IMR-90 (cell line): ENCODE measurements around the gene ALKBH6. TPM values are rescaled to one million over a fixed set of nuclear protein-coding genes. Genes with fewer than 3 reads are reported as not detected.

Source experiments
- ATAC-seq: fragments of 200-7000 bp; cut with Tn5 transposase; 2 replicates; pipeline ENCODE4 v1.9.1; 2020; ENCODE audit warnings: low read depth, mild to moderate bottlenecking, moderate library complexity
- BruUV-seq: library from RNA; stranded (reverse); fragments of 400-500 nt; replicated peaks from 2 replicates; lab custom pipeline; 2021; lab: Mats Ljungman, UMichigan
- CTCF ChIA-PET: fragments of 300-600 bp; formaldehyde crosslinking; extraction: SDS; loops from one replicate; lab custom pipeline; 2021; ENCODE audit warnings: antibody characterized with exemption; lab: Yijun Ruan, JAX
- POLR2A ChIA-PET: fragments of 300-600 bp; sonication (Branson Sonifier 250); formaldehyde crosslinking; loops from one replicate; lab custom pipeline; 2022; ENCODE audit warnings: antibody characterized with exemption; ENCODE audit not compliant: unreplicated experiment; lab: Charles Lee
- DNase-seq: peaks from one replicate; pipeline ENCODE4 v3.0.0; 2013
- H2AFZ ChIP-seq: replicated peaks from 2 replicates; pipeline ENCODE3; 2013; ENCODE audit warnings: low read length, mild to moderate bottlenecking; ENCODE audit not compliant: poor library complexity
- H2AK5ac ChIP-seq: 2 replicates; pipeline ENCODE4 v1.6.1; 2013; ENCODE audit warnings: low read depth, low read length, inconsistent platforms
- H2AK9ac ChIP-seq: replicated peaks from 2 replicates; pipeline ENCODE3; 2013; ENCODE audit warnings: mild to moderate bottlenecking, low read depth, low read length, moderate library complexity; ENCODE audit not compliant: poor library complexity
- H2BK120ac ChIP-seq: 2 replicates; pipeline ENCODE4 v1.6.1; 2013; ENCODE audit warnings: low read depth, low read length, inconsistent platforms
- H2BK15ac ChIP-seq: 3 replicates; pipeline ENCODE4 v1.6.1; 2013; ENCODE audit warnings: low read depth, low read length, inconsistent platforms
- H2BK20ac ChIP-seq: 2 replicates; pipeline ENCODE4 v1.6.1; 2013; ENCODE audit warnings: low read depth, mild to moderate bottlenecking, inconsistent platforms, low read length, moderate library complexity
- H2BK5ac ChIP-seq: 2 replicates; pipeline ENCODE4 v1.6.1; 2013; ENCODE audit warnings: mild to moderate bottlenecking, low read depth, low read length, inconsistent platforms; ENCODE audit not compliant: poor library complexity, severe bottlenecking
- H3K14ac ChIP-seq: replicated peaks from 2 replicates; pipeline ENCODE4 v1.6.1; 2013; ENCODE audit warnings: low read depth, low read length, inconsistent platforms
- H3K18ac ChIP-seq: 2 replicates; pipeline ENCODE4 v1.6.1; 2013; ENCODE audit warnings: low read depth, low read length, control low read depth
- H3K23ac ChIP-seq: 2 replicates; pipeline ENCODE4 v1.6.1; 2013; ENCODE audit warnings: low read depth, low read length, inconsistent platforms
- H3K27ac ChIP-seq: 2 replicates; pipeline ENCODE4 v1.5.1; 2013; ENCODE audit warnings: mild to moderate bottlenecking, control low read depth, low read length; ENCODE audit not compliant: insufficient read depth
- H3K27me3 ChIP-seq: 2 replicates; pipeline ENCODE4 v1.6.1; 2013; ENCODE audit warnings: low read length; ENCODE audit not compliant: control insufficient read depth, insufficient read depth
- H3K36me3 ChIP-seq: 2 replicates; pipeline ENCODE4 v1.6.1; 2013; ENCODE audit warnings: low read length, mixed read lengths; ENCODE audit not compliant: control insufficient read depth, insufficient read depth
- H3K4ac ChIP-seq: 2 replicates; pipeline ENCODE4 v1.6.1; 2013; ENCODE audit warnings: low read depth, low read length, inconsistent platforms
- H3K4me1 ChIP-seq: 2 replicates; pipeline ENCODE4 v1.6.1; 2013; ENCODE audit warnings: low read length, mixed read lengths; ENCODE audit not compliant: control insufficient read depth, insufficient read depth
- H3K4me2 ChIP-seq: 2 replicates; pipeline ENCODE4 v1.6.1; 2013; ENCODE audit warnings: low read depth, mild to moderate bottlenecking, control low read depth, low read length, moderate library complexity
- H3K4me3 ChIP-seq: 2 replicates; pipeline ENCODE4 v1.5.1; 2013; ENCODE audit warnings: low read depth, mild to moderate bottlenecking, control low read depth, low read length, moderate library complexity; ENCODE audit not compliant: insufficient read depth
- H3K56ac ChIP-seq: 2 replicates; pipeline ENCODE4 v1.6.1; 2013; ENCODE audit warnings: low read length, inconsistent platforms; ENCODE audit not compliant: insufficient read depth; ENCODE audit errors: extremely low read depth
- H3K79me1 ChIP-seq, 2 experiments: 2 replicates each; pipeline ENCODE4 v1.6.1; 2013; ENCODE audit warnings: low read length in 2 of 2, inconsistent platforms in 1 of 2, low read depth in 1 of 2
- H3K9ac ChIP-seq: 2 replicates; pipeline ENCODE4 v1.6.1; 2013; ENCODE audit warnings: low read depth, low read length, control low read depth
- H3K9me1 ChIP-seq: 2 replicates; pipeline ENCODE4 v1.6.1; 2013; ENCODE audit warnings: low read length, inconsistent platforms; ENCODE audit not compliant: insufficient read depth
- H3K9me3 ChIP-seq: 2 replicates; pipeline ENCODE4 v1.6.1; 2013; ENCODE audit warnings: low read length; ENCODE audit not compliant: control insufficient read depth, insufficient read depth
- H4K20me1 ChIP-seq: 2 replicates; pipeline ENCODE4 v1.6.1; 2013; ENCODE audit warnings: low read length, inconsistent platforms; ENCODE audit not compliant: insufficient read depth
- H4K5ac ChIP-seq: 2 replicates; pipeline ENCODE4 v1.6.1; 2013; ENCODE audit warnings: mild to moderate bottlenecking, low read depth, low read length, control low read depth
- H4K8ac ChIP-seq, 2 experiments: 2 replicates each; pipeline ENCODE4 v1.6.1; 2013; ENCODE audit warnings: low read depth in 2 of 2, low read length in 2 of 2, control low read depth in 1 of 2, inconsistent platforms in 1 of 2
- H4K91ac ChIP-seq: 2 replicates; pipeline ENCODE4 v1.6.1; 2013; ENCODE audit warnings: low read depth, low read length, inconsistent platforms; ENCODE audit not compliant: insufficient read depth
- CEBPB ChIP-seq: IDR thresholded peaks from 2 replicates; pipeline ENCODE4 v1.6.1; 2012; ENCODE audit warnings: low read depth, low read length, improper control_type of control experiment
- CHD1 ChIP-seq: IDR thresholded peaks from 2 replicates; pipeline ENCODE4 v1.6.1; 2012; ENCODE audit warnings: low read depth, low read length, improper control_type of control experiment
- MXI1 ChIP-seq: IDR thresholded peaks from 2 replicates; pipeline ENCODE4 v1.6.1; 2012; ENCODE audit warnings: low read depth, mild to moderate bottlenecking, low read length, moderate library complexity, borderline replicate concordance
- WGBS, 2 experiments: methylation state at CpG; one replicate each; pipeline versions ENCODE4 v1.1.5 to v1.1.7; 2013; ENCODE audit warnings: missing lambda C conversion rate in 2 of 2; ENCODE audit not compliant: insufficient read length in 1 of 2; ENCODE audit errors: extremely low coverage in 2 of 2; 5-methylcytosine and 5-hydroxymethylcytosine counted together
- dilution Hi-C: fragments of 300-500 bp; cut with HindIII; formaldehyde crosslinking; loops from one replicate; pipeline ENCODE4 v1.14.3; 2018; ENCODE audit warnings: low sequenced_read_pairs; ENCODE audit not compliant: unreplicated experiment
- in situ Hi-C: fragments of 300-500 bp; cut with MboI; formaldehyde crosslinking; loops from 3 replicates; pipeline ENCODE4 v1.14.3; 2019; ENCODE audit warnings: low sequenced_read_pairs, inconsistent platforms, mixed read lengths
- intact Hi-C: fragments of 100-400 bp; cut with micrococcal nuclease; formaldehyde crosslinking; loops from 2 replicates; pipeline ENCODE4 v1.10.0; 2022
- polyA plus RNA-seq, 3 experiments: library from polyadenylated mRNA; depleted of rRNA; stranded (reverse); fragments of >200 nt; gene quantifications; 2 replicates each; pipeline ENCODE4 v1.2.3, GENCODE V29; 2012; ENCODE audit warnings: low replicate concordance in 1 of 3
- total RNA-seq: library from RNA; depleted of rRNA; stranded (reverse); fragments of >200 nt; gene quantifications from 2 replicates; pipeline ENCODE4 v1.2.3, GENCODE V29; 2012

Gene ALKBH6
- total and polyA plus RNA-seq, 2 of the 4 experiments (the other 2 are of a cell fraction): 12.9 to 38.7 TPM

GRCh38 chr19:35963514-35963913 lies 50.5 kb downstream of the ALKBH6 start:
- dilution Hi-C loops: no loop called here
- peak; percentile 91 for ATAC-seq
- H3K9ac ChIP-seq: no peak overlapping the region
- peaks cover 20% of the 10 kb centered on the region for H3K27me3 ChIP-seq
- no peak overlapping the region for H2BK120ac ChIP-seq
- ChIA-PET POLR2A (no interaction called here), CTCF (interaction anchor here (0.6 kb wide), 1 partner anchor 193 kb away, joined by 3 read pairs; no protein-coding TSS in a partner anchor)
- no TSS peak for BruUV-seq
- peak; percentile 56 for DNase-seq
- no peak overlapping the region for H3K14ac ChIP-seq
- H3K4me3 ChIP-seq: no peak overlapping the region
- H3K4me1 ChIP-seq: no peaks in the 10 kb centered on the region
- H2AK5ac ChIP-seq: no peak overlapping the region
- H4K8ac ChIP-seq: no peak overlapping the region
- no peaks in the 10 kb centered on the region for H3K9me1 ChIP-seq
- H3K79me1 ChIP-seq: no peaks in the 10 kb centered on the region
- no peak overlapping the region for H3K23ac ChIP-seq
- H2BK20ac ChIP-seq: no peak overlapping the region
- no peak overlapping the region for H2BK5ac ChIP-seq
- H2AFZ ChIP-seq: no peak overlapping the region
- no peak overlapping the region for H3K27ac ChIP-seq
- no peak overlapping the region for H3K18ac ChIP-seq
- in situ Hi-C loops: no loop called here
- no peaks in the 10 kb centered on the region for H4K20me1 ChIP-seq
- 10% methylated on average over 4 of the region's 9 CpGs; no CpG with 5 or more reads in 1 of the 2 experiments for WGBS, 2 experiments
- H4K5ac ChIP-seq: no peak overlapping the region
- H3K9me3 ChIP-seq: no peaks in the 10 kb centered on the region
- no peak overlapping the region for H3K4me2 ChIP-seq
- H3K56ac ChIP-seq: no peak overlapping the region
- no peak overlapping the region for H3K4ac ChIP-seq
- intact Hi-C loops: loop anchor here (1.0 kb wide), 1 partner anchor 12 kb away; no protein-coding TSS in a partner anchor
- no peak overlapping the region for H4K91ac ChIP-seq
- no peak overlapping the region for H2AK9ac ChIP-seq
- H2BK15ac ChIP-seq: no peak overlapping the region
- no peak for TF ChIP-seq CEBPB
- no peak for TF ChIP-seq CHD1
- TF ChIP-seq MXI1: peak; percentile 80
- no peaks in the 10 kb centered on the region for H3K36me3 ChIP-seq
